ENCODE results near the gene GSTP1. TPM values are rescaled to one million over a fixed set of nuclear protein-coding genes. Genes with fewer than 3 reads are reported as not detected.
A peak's percentile ranks its signal among the peaks of the same experiment; 100 is the strongest.
"Not testable (repeated sequence)": the region's sequence is repeated elsewhere in the genome, so short reads cannot be mapped to it uniquely, and the experiment has no call there.

The GSTP1 gene
- total RNA-seq (2014; rRNA removed; shearing (Covaris generic); ENCODE audit: low replicate concordance) = 280 and 743 TPM in 2 replicates

GRCh38 chr11:67583247-67584204 lies at the start of gene GSTP1:
Gene GSTP1, plus strand, starts transcription at chr11:67583812. Its CDS starts 32 bp downstream, at chr11:67583844.
- DNase-seq = peak; percentile 85
- Histone ChIP-seq H3K4me3 (peak within 1 kb of the TSS; percentile 96), H3K36me3 (peaks cover 46% of the 10 kb centered on the region), H3K9me3 (no peaks in the 10 kb centered on the region), H3K27me3 (no peaks in the 10 kb centered on the region)

GRCh38 chr11:67534070-67534679 lies 49.4 kb upstream of the GSTP1 start:
- DNase-seq = no peak

GRCh38 chr11:67535561-67535960 lies 48.1 kb upstream of the GSTP1 start:
- H3K36me3 ChIP-seq = no peaks in the 10 kb centered on the region
- H3K4me3 ChIP-seq = no peak overlapping the region
- peaks cover 20% of the 10 kb centered on the region for H3K9me3 ChIP-seq
- no peaks in the 10 kb centered on the region for H3K27me3 ChIP-seq
- no peak for DNase-seq

More at GRCh38 chr11:67534070-67534679, 49.4 kb upstream of the GSTP1 start:
- Histone ChIP-seq H3K9me3 (peaks cover 20% of the 10 kb centered on the region), H3K4me3 (no peak overlapping the region), H3K36me3 (no peaks in the 10 kb centered on the region), H3K27me3 (no peaks in the 10 kb centered on the region)

GRCh38 chr11:67538306-67538705 lies 45.3 kb upstream of the GSTP1 start:
- peaks cover 18% of the 10 kb centered on the region for H3K9me3 ChIP-seq
- DNase-seq = no peak
- no peaks in the 10 kb centered on the region for H3K36me3 ChIP-seq
- H3K4me3 ChIP-seq = no peak overlapping the region
- H3K27me3 ChIP-seq = no peaks in the 10 kb centered on the region

- Histone ChIP-seq H3K36me3 (no peaks in the 10 kb centered on the region), H3K27me3 (no peaks in the 10 kb centered on the region), H3K9me3 (peaks cover 11% of the 10 kb centered on the region), H3K4me3 (no peak overlapping the region)
- DNase-seq = no peak
Measured at GRCh38 chr11:67538823-67539505, 44.6 kb upstream of the GSTP1 start.

- no peak for DNase-seq
- no peaks in the 10 kb centered on the region for H3K27me3 ChIP-seq
Measured at GRCh38 chr11:67539550-67539949, 44.1 kb upstream of the GSTP1 start.

GRCh38 chr11:67541198-67541597 lies 42.4 kb upstream of the GSTP1 start:
- Histone ChIP-seq H3K9me3 (no peaks in the 10 kb centered on the region; the same call in 1 of the 2 replicates), H3K27me3 (no peaks in the 10 kb centered on the region), H3K4me3 (no peak overlapping the region), H3K36me3 (no peaks in the 10 kb centered on the region)
- DNase-seq = no peak

More at GRCh38 chr11:67539550-67539949, 44.1 kb upstream of the GSTP1 start:
- Histone ChIP-seq H3K4me3 (no peak overlapping the region), H3K36me3 (no peaks in the 10 kb centered on the region), H3K9me3 (peaks cover 5% of the 10 kb centered on the region)

- H3K4me3 ChIP-seq = no peak overlapping the region
- no peaks in the 10 kb centered on the region; the same call in 1 of the 2 replicates for H3K9me3 ChIP-seq
- no peaks in the 10 kb centered on the region for H3K27me3 ChIP-seq
- DNase-seq = no peak
- H3K36me3 ChIP-seq = no peaks in the 10 kb centered on the region
Measured at GRCh38 chr11:67542169-67542568, 41.4 kb upstream of the GSTP1 start.

- Histone ChIP-seq H3K4me3 (no peak overlapping the region), H3K27me3 (no peaks in the 10 kb centered on the region), H3K9me3 (no peaks in the 10 kb centered on the region), H3K36me3 (no peaks in the 10 kb centered on the region)
- no peak for DNase-seq
Measured at GRCh38 chr11:67542971-67543370, 40.6 kb upstream of the GSTP1 start.

- no peaks in the 10 kb centered on the region for H3K27me3 ChIP-seq
- no peak for DNase-seq
- H3K9me3 ChIP-seq = no peaks in the 10 kb centered on the region
- no peaks in the 10 kb centered on the region for H3K36me3 ChIP-seq
- no peak overlapping the region for H3K4me3 ChIP-seq
Measured at GRCh38 chr11:67543585-67543984, 40.0 kb upstream of the GSTP1 start.

- Histone ChIP-seq H3K36me3 (no peaks in the 10 kb centered on the region), H3K9me3 (no peaks in the 10 kb centered on the region), H3K4me3 (no peak overlapping the region), H3K27me3 (no peaks in the 10 kb centered on the region)
- DNase-seq = no peak
Measured at GRCh38 chr11:67544616-67545242, 38.9 kb upstream of the GSTP1 start.

GRCh38 chr11:67545280-67545679 lies 38.3 kb upstream of the GSTP1 start:
- Histone ChIP-seq H3K27me3 (no peaks in the 10 kb centered on the region), H3K4me3 (no peak overlapping the region), H3K9me3 (no peaks in the 10 kb centered on the region), H3K36me3 (no peaks in the 10 kb centered on the region)
- DNase-seq = no peak

GRCh38 chr11:67548112-67548511 lies 35.5 kb upstream of the GSTP1 start:
- not testable (repeated sequence) for DNase-seq, H3K4me3 ChIP-seq, H3K36me3 ChIP-seq

GRCh38 chr11:67548555-67549110 lies 35.0 kb upstream of the GSTP1 start:
- H3K36me3 ChIP-seq = no peaks in the 10 kb centered on the region
- H3K27me3 ChIP-seq = no peaks in the 10 kb centered on the region
- no peak overlapping the region for H3K4me3 ChIP-seq
- DNase-seq = no peak
- H3K9me3 ChIP-seq = no peaks in the 10 kb centered on the region; the same call in 1 of the 2 replicates

More at GRCh38 chr11:67548112-67548511, 35.5 kb upstream of the GSTP1 start:
- H3K27me3 ChIP-seq, H3K9me3 ChIP-seq: not testable (repeated sequence)

- Histone ChIP-seq H3K4me3 (no peak overlapping the region), H3K36me3 (no peaks in the 10 kb centered on the region), H3K27me3 (no peaks in the 10 kb centered on the region), H3K9me3 (no peaks in the 10 kb centered on the region; the same call in 1 of the 2 replicates)
- no peak for DNase-seq
Measured at GRCh38 chr11:67551127-67551526, 32.5 kb upstream of the GSTP1 start.

GRCh38 chr11:67551697-67552096 lies 31.9 kb upstream of the GSTP1 start:
- not testable (repeated sequence) for H3K4me3 ChIP-seq, DNase-seq, H3K27me3 ChIP-seq, H3K9me3 ChIP-seq, H3K36me3 ChIP-seq

Data from MG63 (cell line).